Suprapubic skin (tissue), 4 donors: ENCODE measurements around the gene HIRIP3.
A peak's percentile ranks its signal among the peaks of the same experiment; 100 is the strongest.

Experiments
- EP300 ChIP-seq: sonication (generic); formaldehyde crosslinking; IDR thresholded peaks from one replicate; pipeline ENCODE4 v1.6.1; 2017; ENCODE audit warnings: antibody characterized with exemption
- POLR2A ChIP-seq, 2 donors: fragments of 450-650 bp; IDR thresholded peaks; one replicate each; pipeline ENCODE4 v1.6.1; 2017; ENCODE audit warnings: antibody characterized with exemption in 2 of 2, mild to moderate bottlenecking in 2 of 2, moderate library complexity in 2 of 2
- POLR2AphosphoS5 ChIP-seq, 3 donors: sonication (generic); formaldehyde crosslinking; IDR thresholded peaks; one replicate each; pipeline ENCODE4 v1.6.1; 2017; ENCODE audit warnings: antibody characterized with exemption in 3 of 3
- TF ChIP-seq, protein P1 (sequence below), 2 donors: fragments of 200-600 bp in 1 of 2; fragments of 450-650 bp in 1 of 2; sonication (generic) in 1 of 2; IDR thresholded peaks; one replicate each; pipeline ENCODE4 v1.5.1; 2016 to 2019; ENCODE audit warnings: antibody characterized with exemption in 2 of 2, mild to moderate bottlenecking in 1 of 2, moderate library complexity in 1 of 2

GRCh38 chr16:29961479-29962343, 33.7 kb downstream of the HIRIP3 start, which contains the start of gene TMEM219:
- TF ChIP-seq, protein P1, sequence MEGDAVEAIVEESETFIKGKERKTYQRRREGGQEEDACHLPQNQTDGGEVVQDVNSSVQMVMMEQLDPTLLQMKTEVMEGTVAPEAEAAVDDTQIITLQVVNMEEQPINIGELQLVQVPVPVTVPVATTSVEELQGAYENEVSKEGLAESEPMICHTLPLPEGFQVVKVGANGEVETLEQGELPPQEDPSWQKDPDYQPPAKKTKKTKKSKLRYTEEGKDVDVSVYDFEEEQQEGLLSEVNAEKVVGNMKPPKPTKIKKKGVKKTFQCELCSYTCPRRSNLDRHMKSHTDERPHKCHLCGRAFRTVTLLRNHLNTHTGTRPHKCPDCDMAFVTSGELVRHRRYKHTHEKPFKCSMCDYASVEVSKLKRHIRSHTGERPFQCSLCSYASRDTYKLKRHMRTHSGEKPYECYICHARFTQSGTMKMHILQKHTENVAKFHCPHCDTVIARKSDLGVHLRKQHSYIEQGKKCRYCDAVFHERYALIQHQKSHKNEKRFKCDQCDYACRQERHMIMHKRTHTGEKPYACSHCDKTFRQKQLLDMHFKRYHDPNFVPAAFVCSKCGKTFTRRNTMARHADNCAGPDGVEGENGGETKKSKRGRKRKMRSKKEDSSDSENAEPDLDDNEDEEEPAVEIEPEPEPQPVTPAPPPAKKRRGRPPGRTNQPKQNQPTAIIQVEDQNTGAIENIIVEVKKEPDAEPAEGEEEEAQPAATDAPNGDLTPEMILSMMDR (IDR thresholded peaks at IDR 0.05): peak; percentile 28 to 61
- peak in 1 of 2 donors; percentile 12 for TF ChIP-seq POLR2A (IDR thresholded peaks at IDR 0.05)
- TF ChIP-seq POLR2AphosphoS5 (IDR thresholded peaks at IDR 0.05): no peak
- no peak for TF ChIP-seq EP300
